Left lobe of liver (tissue), 2 donors: ENCODE measurements around the gene OGFOD1. TPM values are rescaled to one million over a fixed set of nuclear protein-coding genes. Genes with fewer than 3 reads are reported as not detected.

Experiments used
- ATAC-seq: fragments of 200-7000 bp; cut with Tn5 transposase; one replicate; pipeline ENCODE4 v1.9.1; 2020; ENCODE audit warnings: mild to moderate bottlenecking, moderate library complexity
- DNase-seq: peaks from one replicate; pipeline ENCODE4 v3.0.0-alpha.2; 2020; ENCODE audit warnings: low spot score
- total RNA-seq: library from RNA; stranded (reverse); gene quantifications from one replicate; pipeline ENCODE4 v1.2.1, GENCODE V29; 2021
- donor health status: DM: no; HTN: no; CAD: no; lungs with moderate emphysema.
- donor health status: DM: no; HTN: yes; CAD: no.

Gene OGFOD1
- total RNA-seq, 1 donor from 2014 or later = 12.1 TPM

- ATAC-seq (peak; percentile 95), DNase-seq (peak; percentile 78)
Measured at GRCh38 chr16:56425439-56425832, 25.9 kb upstream of the OGFOD1 start, which contains the start of gene AMFR. Gene AMFR (minus strand): TSS chr16:56425545. CDS start chr16:56425327, 218 bp downstream.

- DNase-seq = no peak
- ATAC-seq = no peak
Measured at GRCh38 chr16:56426585-56426984, 24.8 kb upstream of the OGFOD1 start.

- no peak for ATAC-seq
- DNase-seq = no peak
Measured at GRCh38 chr16:56428091-56428490, 23.3 kb upstream of the OGFOD1 start.

DNA sequence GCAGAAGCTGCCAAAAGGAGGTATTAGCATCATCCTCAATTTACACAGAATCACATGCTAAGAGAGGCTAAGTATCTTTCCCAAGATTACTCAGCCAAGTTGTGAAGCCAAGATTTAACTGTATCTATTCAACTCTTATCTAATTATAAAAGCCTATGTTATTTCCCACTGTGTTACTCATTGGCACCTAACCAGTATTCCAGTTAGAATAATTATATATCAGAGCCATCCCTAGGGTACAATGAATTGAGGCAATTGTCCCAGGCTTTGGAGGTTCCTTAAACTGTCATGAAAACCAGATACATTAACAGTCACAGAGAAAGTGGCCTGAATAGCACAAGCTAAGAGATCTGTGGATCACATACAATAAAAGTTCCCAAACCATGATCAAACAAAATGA, 15.1 kb upstream of the OGFOD1 start:
- DNase-seq (no peak), ATAC-seq (no peak)

DNA sequence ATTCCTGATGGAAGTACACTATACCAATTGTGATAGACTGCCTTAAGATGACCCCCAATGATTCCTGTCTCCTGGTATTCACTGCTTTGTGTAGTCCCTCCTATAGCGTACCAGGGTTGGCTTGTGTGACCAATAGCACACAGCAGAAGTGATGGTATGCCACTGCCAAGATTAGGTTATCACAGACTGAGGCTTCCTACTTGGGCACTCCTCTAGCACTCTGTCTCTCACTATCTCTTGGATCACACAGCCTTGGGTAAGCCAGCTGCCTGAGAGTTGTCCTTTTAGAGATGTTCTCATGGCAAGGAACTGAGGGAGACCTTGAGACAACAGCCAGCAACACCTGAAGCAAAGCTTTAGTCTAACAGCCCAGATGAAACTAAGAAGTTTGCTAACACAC, 13.3 kb upstream of the OGFOD1 start:
- no peak for DNase-seq
- no peak for ATAC-seq

GRCh38 chr16:56447286-56447685, 4.1 kb upstream of the OGFOD1 start:
- DNase-seq = no peak
- ATAC-seq = no peak

DNA sequence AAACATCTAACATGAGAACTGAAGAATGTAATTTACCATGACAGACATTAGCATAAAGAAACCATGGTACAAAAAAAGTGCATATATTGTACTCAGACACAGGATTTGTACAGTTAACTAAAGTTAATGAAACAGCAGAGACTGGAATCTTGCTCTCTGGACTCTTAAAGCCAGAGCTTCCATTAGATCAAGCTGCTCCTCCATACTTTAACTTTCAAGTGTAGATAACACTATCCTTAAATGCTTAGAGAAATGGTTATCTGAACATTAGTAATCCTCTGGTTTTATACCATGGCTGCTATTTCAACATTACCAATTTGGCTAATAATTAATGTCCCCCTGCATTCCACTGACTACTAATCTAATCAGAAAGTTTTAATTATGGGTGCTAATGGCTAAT, 3.3 kb upstream of the OGFOD1 start:
- no peak for ATAC-seq
- DNase-seq = no peak

DNA sequence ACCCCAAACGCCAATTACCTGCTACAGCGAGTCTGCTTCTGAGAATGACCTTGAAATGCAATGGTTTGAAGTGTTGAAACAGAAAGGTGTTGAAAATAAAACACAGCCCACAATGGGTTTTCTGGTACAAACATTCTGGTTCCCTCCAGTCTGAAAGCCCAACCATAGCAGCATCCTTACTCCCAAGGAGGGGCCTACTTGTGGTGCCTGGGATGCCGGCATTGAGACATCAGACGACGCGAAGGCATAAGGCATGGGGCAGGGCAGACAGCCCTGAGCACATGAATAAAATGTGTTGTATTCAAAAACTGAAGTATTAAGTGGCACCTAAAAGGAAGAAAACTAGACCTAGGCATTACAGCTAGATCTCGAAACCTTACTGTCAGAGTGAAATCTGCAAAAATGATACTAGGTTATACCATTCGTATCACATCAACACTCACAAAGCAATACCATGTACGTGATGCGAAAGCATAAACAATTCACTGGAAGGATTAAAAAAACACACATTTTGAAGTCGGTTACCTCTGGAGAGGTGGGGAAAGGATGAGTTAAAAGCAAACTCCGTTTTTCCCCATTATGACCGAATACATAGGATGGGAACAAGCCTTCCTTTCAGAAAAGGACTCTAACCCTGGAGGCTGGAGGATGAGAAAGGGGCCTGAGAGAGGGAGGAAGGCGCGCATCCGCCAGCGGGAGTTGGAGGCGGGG, 924 bp upstream of the OGFOD1 start:
- peak; percentile 13 for ATAC-seq

GRCh38 chr16:56451753-56452689, 667 bp downstream of the OGFOD1 start:
- DNase-seq = peak; percentile 55

More for the DNA sequence above, 924 bp upstream of the OGFOD1 start:
- no peak for DNase-seq

DNA sequence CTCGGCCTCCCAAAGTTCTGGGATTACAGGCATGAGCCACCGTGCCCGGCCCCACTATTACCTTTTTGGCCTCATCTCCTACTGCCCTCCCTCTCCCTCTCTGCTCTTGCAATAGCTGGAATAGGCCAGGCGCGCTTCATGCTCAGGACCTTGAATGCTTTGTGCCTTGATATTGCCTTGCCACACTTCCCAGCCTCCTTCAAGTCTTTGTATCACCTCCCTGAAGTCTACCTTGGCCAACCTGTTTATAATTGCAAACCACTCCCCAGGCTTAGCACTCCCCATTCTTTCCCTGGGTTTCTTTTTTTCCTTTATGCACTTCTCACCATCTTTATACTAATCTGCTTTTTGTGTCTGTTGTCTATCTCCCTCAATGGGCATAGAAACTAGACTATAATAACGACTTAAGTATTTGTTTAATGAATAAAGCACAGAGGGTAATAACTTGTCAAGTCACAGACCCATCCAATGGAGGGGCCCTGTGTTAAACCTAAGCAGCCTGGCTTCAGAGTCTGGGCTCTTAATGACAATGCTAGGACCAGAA, 6.6 kb downstream of the OGFOD1 start:
- ATAC-seq = no peak
- DNase-seq = no peak

More at GRCh38 chr16:56451753-56452689, 667 bp downstream of the OGFOD1 start:
- peak; percentile 67 for ATAC-seq

DNA sequence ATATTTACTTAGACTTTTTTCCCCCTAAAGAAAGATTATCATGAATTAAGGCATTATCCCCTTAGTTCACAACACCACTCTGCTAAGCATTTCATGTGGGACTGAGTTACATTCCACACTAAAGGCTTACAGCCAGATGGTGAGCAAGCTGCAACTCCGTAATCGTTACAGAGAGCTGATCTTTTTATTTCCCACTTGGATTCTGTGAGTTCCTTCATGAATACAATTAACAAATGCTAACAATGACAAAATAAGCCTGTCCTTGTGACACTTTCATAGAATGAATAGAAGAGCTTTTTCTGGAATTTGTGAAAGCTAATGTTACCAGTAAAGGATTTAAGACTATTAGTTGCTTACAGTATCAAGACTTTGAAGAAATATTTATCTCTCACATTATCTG, 8.7 kb downstream of the OGFOD1 start:
- ATAC-seq (no peak), DNase-seq (no peak)

- peak; percentile 73 for ATAC-seq
- DNase-seq = no peak
Measured at GRCh38 chr16:56462064-56462796, 10.9 kb downstream of the OGFOD1 start.

DNA sequence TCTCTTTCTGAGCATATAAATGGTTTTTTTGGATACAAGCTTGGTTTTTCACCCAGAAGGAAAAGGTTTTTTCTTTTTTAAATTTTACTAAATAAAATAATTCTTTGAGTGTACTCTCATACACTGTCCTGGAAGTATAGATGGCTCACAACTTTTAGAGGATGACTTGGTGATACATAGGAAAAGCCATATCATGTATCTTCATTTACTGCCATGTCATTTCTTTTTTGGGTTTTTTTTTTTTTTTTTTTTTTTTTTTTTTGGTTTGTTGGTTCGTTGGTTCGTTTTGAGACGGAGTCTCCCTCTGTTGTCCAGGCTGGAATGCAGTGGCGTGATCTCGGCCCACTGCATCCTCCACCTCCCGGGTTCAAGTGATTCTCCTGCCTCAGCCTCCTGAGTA, 11.8 kb downstream of the OGFOD1 start:
- ATAC-seq (no peak), DNase-seq (no peak)

DNA sequence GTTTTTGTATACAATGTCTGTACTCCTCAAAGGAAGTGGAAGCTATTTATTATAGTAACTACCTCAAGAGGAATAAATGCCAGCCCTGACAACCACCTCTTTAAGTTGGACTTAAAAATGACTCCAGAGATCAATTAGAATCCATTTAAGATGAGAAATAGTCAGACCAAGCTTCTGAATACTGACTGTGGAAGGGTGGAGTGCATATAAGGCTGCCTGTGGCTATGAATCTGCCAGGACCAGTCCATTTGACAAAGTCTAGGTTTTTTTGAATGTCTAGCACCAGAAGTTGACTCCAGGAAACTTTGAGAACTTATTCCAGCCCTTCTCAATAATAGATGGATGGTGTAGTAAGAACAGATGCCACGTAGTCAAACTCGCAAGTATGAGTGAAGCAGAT, 15.0 kb downstream of the OGFOD1 start:
- no peak for ATAC-seq
- DNase-seq = no peak

- no peak for ATAC-seq
- DNase-seq = no peak
Measured at GRCh38 chr16:56468800-56469199, 17.4 kb downstream of the OGFOD1 start.

DNA sequence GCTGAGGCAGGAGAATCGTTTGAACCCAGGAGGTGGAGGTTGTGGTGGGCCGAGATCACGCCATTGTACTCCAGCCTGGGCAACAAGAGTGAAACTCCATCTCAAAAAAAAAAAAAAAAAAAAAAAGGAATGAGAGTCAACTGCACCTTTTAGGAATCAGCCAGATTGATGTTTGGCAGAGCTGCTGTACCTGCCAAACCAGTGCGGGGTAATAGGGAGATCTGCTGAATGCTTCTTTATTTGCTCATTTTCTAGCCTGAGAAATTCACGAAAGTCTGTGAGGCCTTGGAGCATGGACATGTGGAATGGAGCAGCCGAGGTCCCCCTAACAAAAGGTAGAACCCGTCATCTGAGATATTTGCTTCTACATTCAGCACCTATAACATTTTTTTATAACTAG, 18.4 kb downstream of the OGFOD1 start:
- DNase-seq (no peak), ATAC-seq (no peak)

DNA sequence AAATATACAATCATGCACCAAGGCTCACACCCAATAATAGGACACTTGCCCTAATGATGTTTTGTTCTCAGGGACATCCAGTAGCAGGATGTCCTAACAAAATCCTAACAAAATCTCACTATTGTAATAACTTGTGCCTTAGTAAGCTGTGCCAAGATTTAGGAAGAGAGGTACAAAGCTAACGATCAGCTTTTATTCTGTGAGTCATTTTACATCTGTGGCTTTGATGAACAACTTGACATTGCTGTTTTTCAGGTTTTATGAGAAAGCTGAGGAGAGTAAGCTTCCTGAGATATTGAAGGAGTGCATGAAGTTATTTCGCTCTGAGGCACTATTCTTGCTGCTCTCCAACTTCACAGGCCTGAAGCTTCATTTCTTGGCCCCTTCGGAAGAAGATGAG, 18.9 kb downstream of the OGFOD1 start:
- DNase-seq (no peak), ATAC-seq (no peak)

GRCh38 chr16:56470666-56471065, 19.3 kb downstream of the OGFOD1 start:
- ATAC-seq (no peak), DNase-seq (no peak)

- DNase-seq (no peak), ATAC-seq (no peak)
Measured at GRCh38 chr16:56475201-56475600, 23.8 kb downstream of the OGFOD1 start.

DNA sequence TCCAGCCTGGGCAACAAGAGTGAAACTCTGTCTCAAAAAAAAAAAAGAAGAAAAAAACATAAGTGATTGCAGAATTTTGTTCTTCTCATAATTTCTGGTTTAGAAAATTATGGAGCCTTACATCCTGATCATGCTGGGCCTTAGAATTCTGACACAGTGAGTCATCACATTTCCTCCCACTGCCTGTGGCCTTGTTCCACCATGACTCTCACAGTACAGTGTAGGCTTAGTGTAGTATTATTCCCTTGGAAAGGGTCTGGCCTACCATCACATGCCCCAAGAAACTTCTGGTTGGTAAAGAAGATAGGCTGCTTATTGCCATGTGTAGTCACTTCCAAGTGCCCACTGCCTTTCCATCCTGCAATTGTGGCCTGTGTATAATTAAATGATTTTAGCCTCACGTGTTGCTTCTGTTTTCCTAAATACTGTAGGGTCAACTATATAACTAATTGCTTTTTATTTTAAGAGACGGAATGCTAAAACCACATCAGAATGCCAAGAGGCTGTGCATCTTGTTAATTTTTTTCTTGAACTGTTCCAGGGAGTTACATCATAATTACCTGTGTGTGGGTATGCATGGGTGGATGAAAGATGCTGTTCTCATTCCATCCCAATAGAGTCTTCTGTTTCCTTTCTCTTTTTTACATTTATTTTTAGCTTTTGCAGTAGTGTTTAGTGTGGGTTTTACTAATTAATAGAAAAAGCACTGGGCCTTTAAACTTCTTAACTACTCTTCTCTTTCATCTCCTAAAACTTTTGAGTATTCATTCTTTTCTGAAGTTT, 25.9 kb downstream of the OGFOD1 start:
- DNase-seq = no peak
- ATAC-seq = no peak
